ENCODE measurements around the gene STX10.

DNA sequence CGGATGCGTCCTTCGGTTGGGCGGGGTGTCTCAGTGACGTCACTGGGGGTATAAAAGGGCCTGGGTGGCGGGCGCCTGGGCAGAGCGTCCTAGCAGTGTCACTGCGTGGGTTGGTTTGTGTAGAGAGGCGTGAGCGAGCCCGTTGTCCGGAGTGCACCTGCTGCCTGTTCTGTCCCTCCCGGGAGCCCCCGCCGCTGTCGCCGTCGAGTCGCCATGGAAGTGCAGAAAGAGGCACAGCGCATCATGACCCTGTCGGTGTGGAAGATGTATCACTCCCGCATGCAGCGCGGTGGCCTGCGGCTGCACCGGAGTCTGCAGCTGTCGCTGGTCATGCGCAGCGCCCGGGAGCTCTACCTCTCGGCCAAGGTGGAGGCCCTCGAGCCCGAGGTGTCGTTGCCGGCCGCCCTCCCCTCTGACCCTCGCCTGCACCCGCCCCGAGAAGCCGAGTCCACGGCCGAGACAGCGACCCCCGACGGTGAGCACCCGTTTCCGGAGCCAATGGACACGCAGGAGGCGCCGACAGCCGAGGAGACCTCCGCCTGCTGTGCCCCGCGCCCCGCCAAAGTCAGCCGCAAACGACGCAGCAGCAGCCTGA is 2.9 kb upstream of the STX10 start:
- TF ChIP-seq, protein P1, sequence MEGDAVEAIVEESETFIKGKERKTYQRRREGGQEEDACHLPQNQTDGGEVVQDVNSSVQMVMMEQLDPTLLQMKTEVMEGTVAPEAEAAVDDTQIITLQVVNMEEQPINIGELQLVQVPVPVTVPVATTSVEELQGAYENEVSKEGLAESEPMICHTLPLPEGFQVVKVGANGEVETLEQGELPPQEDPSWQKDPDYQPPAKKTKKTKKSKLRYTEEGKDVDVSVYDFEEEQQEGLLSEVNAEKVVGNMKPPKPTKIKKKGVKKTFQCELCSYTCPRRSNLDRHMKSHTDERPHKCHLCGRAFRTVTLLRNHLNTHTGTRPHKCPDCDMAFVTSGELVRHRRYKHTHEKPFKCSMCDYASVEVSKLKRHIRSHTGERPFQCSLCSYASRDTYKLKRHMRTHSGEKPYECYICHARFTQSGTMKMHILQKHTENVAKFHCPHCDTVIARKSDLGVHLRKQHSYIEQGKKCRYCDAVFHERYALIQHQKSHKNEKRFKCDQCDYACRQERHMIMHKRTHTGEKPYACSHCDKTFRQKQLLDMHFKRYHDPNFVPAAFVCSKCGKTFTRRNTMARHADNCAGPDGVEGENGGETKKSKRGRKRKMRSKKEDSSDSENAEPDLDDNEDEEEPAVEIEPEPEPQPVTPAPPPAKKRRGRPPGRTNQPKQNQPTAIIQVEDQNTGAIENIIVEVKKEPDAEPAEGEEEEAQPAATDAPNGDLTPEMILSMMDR (IDR thresholded peaks at IDR 0.05; ENCODE audit: low read length), result peak; percentile 34; the same call in 1 of the 2 replicates
- TF ChIP-seq EZH2 (IDR thresholded peaks at IDR 0.05; ENCODE audit: borderline replicate concordance, low read length), result no peak
